Measurements from ENCODE around the gene TOLLIP. TPM values are rescaled to one million over a fixed set of nuclear protein-coding genes. Genes with fewer than 3 reads are reported as not detected.

TOLLIP gene
- total and polyA plus RNA-seq, 9 of the 15 experiments (the other 6 are each of a cell fraction or from before 2014, with no cell fraction given), result 0.23 to 22.8 (median 7.1) TPM

GRCh38 chr11:1228101-1228821 lies 81.2 kb downstream of the TOLLIP start:
- no peaks in the 10 kb centered on the region for H3K36me3 ChIP-seq (ENCODE audit: control insufficient read depth, insufficient read depth, low read length)
- H3K9me1 ChIP-seq (ENCODE audit: control insufficient read depth, insufficient read depth, low read length), result peaks cover 2% of the 10 kb centered on the region
- no peak overlapping the region for H3K4me3 ChIP-seq
- ATAC-seq (no peak), FAIRE-seq (no peak), DNase-seq (ENCODE audit: extremely low read depth in 1 of 4, low spot score in 3 of 4) (peak in 1 of 4 experiments; percentile 26)
- ChIA-PET CTCF (ENCODE audit: low intra/inter-chr PET ratio) (no interaction called here), POLR2A (no interaction called here)
- WGBS (ENCODE audit: insufficient coverage, low coverage, missing lambda C conversion rate), result 20% methylated on average over 22 of the region's 31 CpGs
- no TSS peak for BruUV-seq (replicated peaks)
- H2AFZ ChIP-seq (ENCODE audit: low read depth, low read length), result no peak overlapping the region
- in situ Hi-C loops (cut with MboI) (no loop called here), intact Hi-C loops (cut with micrococcal nuclease) (no loop called here)
- no peaks in the 10 kb centered on the region for H3K79me2 ChIP-seq (ENCODE audit: control insufficient read depth, insufficient read depth, low read length)
- peaks cover 0 to 49% of the 10 kb centered on the region in 2 experiments; a peak in 2 of 5 replicates for H3K27me3 ChIP-seq (ENCODE audit: control insufficient read depth in 2 of 2, insufficient read depth in 2 of 2, low read length in 2 of 2)
- no peak overlapping the region for H3K9ac ChIP-seq (ENCODE audit: insufficient read depth in 1 of 2, low read depth in 2 of 2, low read length in 2 of 2)
- H3K4me1 ChIP-seq (replicated peaks in 1 of 2; ENCODE audit: control insufficient read depth in 2 of 2, insufficient read depth in 2 of 2, low read length in 2 of 2), result peaks cover 0 to 78% of the 10 kb centered on the region in 2 experiments; a peak in 2 of 5 replicates
- no peaks in the 10 kb centered on the region for H3K9me3 ChIP-seq (replicated peaks; ENCODE audit: control insufficient read depth, insufficient read depth, low read depth, low read length)
- no peak for TF ChIP-seq SMARCB1 (IDR thresholded peaks at IDR 0.05; ENCODE audit: insufficient read length, low read depth)
- TF ChIP-seq BHLHE40 (IDR thresholded peaks at IDR 0.05; ENCODE audit: low read length), result no peak
- no peak for TF ChIP-seq FOXA3 (CRISPR knock-in tag; conservative IDR thresholded peaks at IDR 0.05 in 1 of 2, IDR thresholded peaks at IDR 0.05 in 1 of 2)
- TF ChIP-seq HNRNPL (IDR thresholded peaks at IDR 0.05; ENCODE audit: low read depth, low read length), result peak; percentile 19; the same call in 1 of the 2 replicates
- no peak for TF ChIP-seq ZNF511 (CRISPR knock-in tag; IDR thresholded peaks at IDR 0.05)
- no peak for TF ChIP-seq ZBTB2 (IDR thresholded peaks at IDR 0.05)
- 0 out of 2 replicates have a peak, but pooled peaks cover 6% of the 10 kb centered on the region for H4K20me1 ChIP-seq (replicated peaks; ENCODE audit: control insufficient read depth, insufficient read depth, low read length)
- H3K27ac ChIP-seq (ENCODE audit: extremely low read depth, low read depth, low read length), result no peak overlapping the region
- H3K4me2 ChIP-seq (ENCODE audit: insufficient read depth, low read length), result no peak overlapping the region

Data from K562 (cell line).